Measurements from ENCODE around the gene VPS8.

GRCh38 chr3:184807549-184807948, 4.4 kb upstream of the VPS8 start:
- TF ChIP-seq CTCF (IDR thresholded peaks at IDR 0.05), result no peak
- no peak for TF ChIP-seq POLR2AphosphoS5 (IDR thresholded peaks at IDR 0.05; ENCODE audit: low read depth, low read length)
- TF ChIP-seq REST (IDR thresholded peaks at IDR 0.05; ENCODE audit: insufficient read depth in 1 of 2, low read depth in 2 of 2, low read length in 1 of 2), result no peak
- no peak for TF ChIP-seq TCF7L2 (IDR thresholded peaks at IDR 0.05; ENCODE audit: low read depth, low read length)
- TF ChIP-seq SIN3A (IDR thresholded peaks at IDR 0.05; ENCODE audit: borderline replicate concordance, insufficient read depth, low read depth, low read length), result no peak

Data from Panc1 (cell line).